Right cardiac atrium (tissue), 5 donors: ENCODE results near the gene ARMC7. TPM values are rescaled to one million over a fixed set of nuclear protein-coding genes. Genes with fewer than 3 reads are reported as not detected.

Experiments used
- ATAC-seq, 2 donors: fragments of 200-7000 bp; cut with Tn5 transposase; one replicate each; pipeline versions ENCODE4 v1.8.0 to v1.9.1; 2020; ENCODE audit warnings: moderate library complexity in 2 of 2, mild to moderate bottlenecking in 1 of 2
- DNase-seq, 3 donors: peaks; one replicate each; pipeline ENCODE4 v3.0.0-alpha.2; 2020
- H3K27ac ChIP-seq: one replicate; pipeline ENCODE4 v1.5.1; 2013; ENCODE audit warnings: mild to moderate bottlenecking, low read length, control low read depth, moderate library complexity
- H3K27me3 ChIP-seq: one replicate; pipeline ENCODE4 v1.6.1; 2013; ENCODE audit not compliant: control insufficient read depth, insufficient read depth
- H3K4me1 ChIP-seq: one replicate; pipeline ENCODE4 v1.6.1; 2013; ENCODE audit warnings: low read length; ENCODE audit not compliant: control insufficient read depth, insufficient read depth
- H3K4me3 ChIP-seq: one replicate; pipeline ENCODE4 v1.5.1; 2013; ENCODE audit warnings: low read length, control low read depth
- H3K9me3 ChIP-seq: one replicate; pipeline ENCODE4 v1.6.1; 2013; ENCODE audit warnings: low read length; ENCODE audit not compliant: control insufficient read depth
- WGBS: extraction: QIAGEN DNeasy Blood & Tissue Kit; methylation state at CpG from one replicate; pipeline ENCODE4 v1.1.7; 2013; 5-methylcytosine and 5-hydroxymethylcytosine counted together
- intact Hi-C, 4 donors: fragments of 100-400 bp; cut with DNase I; formaldehyde crosslinking; loops; one replicate each; pipeline versions ENCODE4 v1.11.0 to v1.14.0; 2022 to 2023
- polyA plus RNA-seq: library from polyadenylated mRNA; stranded (reverse); fragments of 200-250 nt; gene quantifications from one replicate; pipeline ENCODE4 v1.2.3, GENCODE V29; 2013
- total RNA-seq, 4 donors: library from RNA; stranded (reverse); fragmentation: NEBNext Ultra II Directional; extraction: Animal tissue kit (Norgen Biotek cat#: 25700); gene quantifications; one replicate each; pipeline ENCODE4 v1.2.1, GENCODE V29; 2021
- donor health status: healthy with polysubstance abuse.
- donor health status: DM: no; HTN: yes; CAD: no.
- donor health status: DM: no; HTN: no; CAD: no.
- donor health status: DM: no; HTN: yes; CAD: no; lungs with severe emphysema.
- donor health status: DM: yes; HTN: yes; CAD: no.

The ARMC7 gene
- total and polyA plus RNA-seq, 5 donors: 7.7 to 10.9 (median 9.5) TPM

- H3K4me1 ChIP-seq: peaks cover 6% of the 10 kb centered on the region
- H3K4me3 ChIP-seq: peak overlapping the region; percentile 30
- intact Hi-C loops: no loop called here
- ATAC-seq (peak; percentile 8 to 62), DNase-seq (peak in 2 of 3 donors; percentile 65 to 69)
- 69% methylated on average over 11 of the region's 11 CpGs for WGBS
- peak overlapping the region; percentile 88 for H3K27ac ChIP-seq
- H3K27me3 ChIP-seq: no peaks in the 10 kb centered on the region
- no peaks in the 10 kb centered on the region for H3K9me3 ChIP-seq
Observed at GRCh38 chr17:75088465-75089417, 21.0 kb upstream of the ARMC7 start.

DNA sequence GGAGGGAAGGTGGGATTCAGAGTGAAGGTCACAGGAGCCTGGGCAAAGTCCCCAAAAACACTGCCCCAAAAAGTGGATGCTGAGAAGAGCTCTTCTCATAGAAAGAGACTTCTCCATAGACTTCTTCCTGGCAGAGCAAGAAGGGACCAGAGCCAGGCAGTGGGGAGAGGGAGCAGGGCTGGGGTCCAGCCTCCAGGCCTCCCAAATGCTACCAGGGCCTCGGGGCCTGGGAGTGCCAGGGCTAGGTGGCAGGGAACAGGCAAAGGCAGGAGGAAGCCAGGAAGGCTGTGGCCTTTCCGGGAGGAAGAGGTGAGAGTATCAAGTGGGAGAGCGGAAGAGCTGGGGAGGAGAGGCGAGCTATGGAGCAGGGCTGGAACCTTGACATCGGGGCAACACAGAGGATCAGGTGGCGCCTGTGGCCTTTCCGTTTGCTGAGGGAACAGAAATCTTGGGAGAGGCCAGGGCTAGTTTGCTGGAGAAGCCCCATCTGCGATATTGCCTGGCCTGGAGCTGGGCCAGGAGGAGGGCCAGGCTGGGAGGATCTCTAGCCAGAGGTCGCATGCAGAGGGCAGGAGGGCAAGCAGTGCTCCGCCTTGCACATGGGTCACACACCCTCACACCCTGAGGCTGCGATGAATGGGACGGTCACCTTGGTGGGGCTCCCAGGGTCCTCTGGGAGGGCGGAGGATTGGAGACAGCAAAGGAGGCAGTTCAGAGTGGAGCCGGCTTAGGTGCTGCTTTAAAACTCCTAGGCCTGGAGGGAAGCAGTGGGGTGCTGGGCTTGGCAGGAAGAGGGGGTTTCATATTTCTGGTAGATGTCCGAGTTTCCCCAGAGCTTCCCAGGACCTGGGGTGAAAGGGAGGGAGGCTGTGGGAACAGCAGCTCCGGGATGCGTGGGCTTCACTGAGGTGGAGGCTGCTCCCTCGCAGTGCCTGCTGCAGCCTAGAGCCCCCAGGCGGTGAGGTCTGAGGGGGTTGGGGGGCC is 18.6 kb upstream of the ARMC7 start:
- DNase-seq (peak; percentile 65 to 88 (median 79)), ATAC-seq (peak; percentile 7 to 25)
- Histone ChIP-seq H3K27ac (peak overlapping the region; percentile 69), H3K27me3 (no peaks in the 10 kb centered on the region), H3K4me1 (peaks cover 6% of the 10 kb centered on the region), H3K4me3 (no peak overlapping the region), H3K9me3 (no peaks in the 10 kb centered on the region)
- 39% methylated on average over 19 of the region's 19 CpGs for WGBS
- intact Hi-C loops: no loop called here

- no peak for DNase-seq
- ATAC-seq: no peak
- H3K4me1 ChIP-seq: peaks cover 6% of the 10 kb centered on the region
- 77% methylated on average over 10 of the region's 10 CpGs for WGBS
- peak overlapping the region; percentile 69 for H3K27ac ChIP-seq
- intact Hi-C loops: no loop called here
- no peaks in the 10 kb centered on the region for H3K9me3 ChIP-seq
- no peaks in the 10 kb centered on the region for H3K27me3 ChIP-seq
- H3K4me3 ChIP-seq: no peak overlapping the region
Observed at GRCh38 chr17:75091855-75092327, 17.9 kb upstream of the ARMC7 start.

DNA sequence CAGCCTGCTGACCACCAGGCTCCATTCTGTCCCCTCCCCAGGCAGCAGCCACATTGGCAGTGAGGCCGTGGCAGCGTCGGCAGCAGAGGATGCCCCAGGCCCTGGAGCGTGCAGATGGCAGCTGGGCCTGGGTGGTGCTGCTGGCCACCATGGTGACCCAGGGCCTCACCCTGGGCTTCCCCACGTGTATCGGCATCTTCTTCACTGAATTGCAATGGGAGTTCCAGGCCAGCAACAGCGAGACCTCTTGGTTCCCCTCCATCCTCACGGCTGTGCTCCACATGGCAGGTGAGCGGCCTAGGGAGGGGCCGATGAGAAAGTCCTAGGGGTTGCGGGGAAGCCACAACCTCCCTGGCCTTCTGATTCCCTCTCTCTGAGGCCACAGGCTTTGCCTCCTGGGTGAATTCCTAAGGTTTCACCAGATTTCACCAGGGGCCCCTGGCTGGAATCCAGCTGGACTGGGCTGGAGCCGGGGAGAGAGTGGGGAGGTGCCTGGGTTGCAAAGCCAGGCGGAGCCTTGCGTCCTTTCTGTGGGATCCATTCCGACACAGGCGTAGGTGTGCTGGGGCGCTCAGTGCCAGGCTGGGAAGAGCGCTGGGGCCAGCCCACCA is 16.1 kb upstream of the ARMC7 start:
- DNase-seq (no peak), ATAC-seq (no peak)
- intact Hi-C loops: no loop called here
- Histone ChIP-seq H3K4me3 (no peak overlapping the region), H3K4me1 (peaks cover 4% of the 10 kb centered on the region), H3K9me3 (no peaks in the 10 kb centered on the region), H3K27ac (no peak overlapping the region), H3K27me3 (no peaks in the 10 kb centered on the region)
- WGBS: 88% methylated on average over 18 of the region's 18 CpGs

GRCh38 chr17:75094871-75095399 is 14.8 kb upstream of the ARMC7 start:
- ATAC-seq: no peak
- intact Hi-C loops: no loop called here
- 72% methylated on average over 16 of the region's 16 CpGs for WGBS
- no peaks in the 10 kb centered on the region for H3K4me1 ChIP-seq
- no peaks in the 10 kb centered on the region for H3K27me3 ChIP-seq
- no peaks in the 10 kb centered on the region for H3K9me3 ChIP-seq
- DNase-seq: peak in 1 of 3 donors; percentile 31
- no peak overlapping the region for H3K4me3 ChIP-seq
- H3K27ac ChIP-seq: no peak overlapping the region

- Histone ChIP-seq H3K4me1 (no peaks in the 10 kb centered on the region), H3K27ac (no peak overlapping the region), H3K27me3 (no peaks in the 10 kb centered on the region), H3K4me3 (no peak overlapping the region), H3K9me3 (no peaks in the 10 kb centered on the region)
- ATAC-seq (peak; percentile 81 to 88), DNase-seq (peak; percentile 68 to 86 (median 84))
- intact Hi-C loops: no loop called here
- WGBS: 35% methylated on average over 14 of the region's 14 CpGs
Observed at GRCh38 chr17:75096082-75096625, 13.6 kb upstream of the ARMC7 start.

DNA sequence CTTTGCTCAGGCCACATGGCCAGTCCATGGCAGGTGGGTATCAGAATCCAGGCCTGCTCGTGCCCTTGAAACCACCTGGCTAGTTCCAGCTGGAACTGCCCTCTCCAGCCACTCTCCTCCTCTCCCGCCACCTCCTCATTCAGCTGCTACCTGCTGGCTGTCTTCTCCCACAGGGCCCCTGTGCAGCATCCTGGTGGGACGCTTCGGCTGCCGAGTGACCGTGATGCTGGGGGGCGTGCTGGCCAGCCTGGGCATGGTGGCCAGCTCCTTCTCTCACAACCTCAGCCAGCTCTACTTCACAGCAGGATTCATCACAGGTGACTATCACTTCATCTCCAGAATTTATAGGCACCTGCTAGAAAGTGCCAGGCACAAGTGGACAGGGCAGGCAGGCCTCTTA is 11.9 kb upstream of the ARMC7 start:
- intact Hi-C loops: no loop called here
- WGBS: 98% methylated on average over 7 of the region's 7 CpGs

GRCh38 chr17:75098861-75099260 is 10.9 kb upstream of the ARMC7 start:
- WGBS: 92% methylated on average over 7 of the region's 7 CpGs
- ATAC-seq: no peak

More for the DNA sequence above, 11.9 kb upstream of the ARMC7 start:
- no peak for ATAC-seq
- Histone ChIP-seq H3K4me3 (no peak overlapping the region), H3K27ac (no peak overlapping the region), H3K9me3 (no peaks in the 10 kb centered on the region), H3K27me3 (no peaks in the 10 kb centered on the region), H3K4me1 (no peaks in the 10 kb centered on the region)
- peak in 1 of 3 donors; percentile 40 for DNase-seq

GRCh38 chr17:75099881-75100595 is 9.7 kb upstream of the ARMC7 start:
- no peaks in the 10 kb centered on the region for H3K9me3 ChIP-seq
- ATAC-seq (no peak), DNase-seq (peak in 1 of 3 donors; percentile 42)
- H3K4me1 ChIP-seq: peaks cover 4% of the 10 kb centered on the region
- 96% methylated on average over 31 of the region's 31 CpGs for WGBS
- H3K27ac ChIP-seq: no peak overlapping the region
- intact Hi-C loops: no loop called here
- H3K27me3 ChIP-seq: no peaks in the 10 kb centered on the region
- H3K4me3 ChIP-seq: no peak overlapping the region

More at GRCh38 chr17:75098861-75099260, 10.9 kb upstream of the ARMC7 start:
- Histone ChIP-seq H3K4me1 (peaks cover 2% of the 10 kb centered on the region), H3K27me3 (no peaks in the 10 kb centered on the region), H3K4me3 (no peak overlapping the region), H3K9me3 (no peaks in the 10 kb centered on the region), H3K27ac (no peak overlapping the region)
- intact Hi-C loops: no loop called here
- DNase-seq: peak in 1 of 3 donors; percentile 36
